ENCODE results near the gene COPG2. TPM values are rescaled to one million over a fixed set of nuclear protein-coding genes. Genes with fewer than 3 reads are reported as not detected.
A peak's percentile ranks its signal among the peaks of the same experiment; 100 is the strongest.

The COPG2 gene, protein sequence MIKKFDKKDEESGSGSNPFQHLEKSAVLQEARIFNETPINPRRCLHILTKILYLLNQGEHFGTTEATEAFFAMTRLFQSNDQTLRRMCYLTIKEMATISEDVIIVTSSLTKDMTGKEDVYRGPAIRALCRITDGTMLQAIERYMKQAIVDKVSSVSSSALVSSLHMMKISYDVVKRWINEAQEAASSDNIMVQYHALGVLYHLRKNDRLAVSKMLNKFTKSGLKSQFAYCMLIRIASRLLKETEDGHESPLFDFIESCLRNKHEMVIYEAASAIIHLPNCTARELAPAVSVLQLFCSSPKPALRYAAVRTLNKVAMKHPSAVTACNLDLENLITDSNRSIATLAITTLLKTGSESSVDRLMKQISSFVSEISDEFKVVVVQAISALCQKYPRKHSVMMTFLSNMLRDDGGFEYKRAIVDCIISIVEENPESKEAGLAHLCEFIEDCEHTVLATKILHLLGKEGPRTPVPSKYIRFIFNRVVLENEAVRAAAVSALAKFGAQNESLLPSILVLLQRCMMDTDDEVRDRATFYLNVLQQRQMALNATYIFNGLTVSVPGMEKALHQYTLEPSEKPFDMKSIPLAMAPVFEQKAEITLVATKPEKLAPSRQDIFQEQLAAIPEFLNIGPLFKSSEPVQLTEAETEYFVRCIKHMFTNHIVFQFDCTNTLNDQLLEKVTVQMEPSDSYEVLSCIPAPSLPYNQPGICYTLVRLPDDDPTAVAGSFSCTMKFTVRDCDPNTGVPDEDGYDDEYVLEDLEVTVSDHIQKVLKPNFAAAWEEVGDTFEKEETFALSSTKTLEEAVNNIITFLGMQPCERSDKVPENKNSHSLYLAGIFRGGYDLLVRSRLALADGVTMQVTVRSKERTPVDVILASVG
- 20.8 TPM for total RNA-seq
- polyA plus RNA-seq, result 14.1 TPM
- long read RNA-seq, donor 1, partial matches to known transcripts, result 0 of 3 reads
- long read RNA-seq, donor 1, other reads (novel, unspliced or antisense), result 0 of 3 reads
- long read RNA-seq, donor 2, result 0 reads
- long read RNA-seq, donor 3, partial matches to known transcripts, result 0 of 2 reads
- long read RNA-seq, donor 3, other reads (novel, unspliced or antisense), result 0 of 2 reads
- long read RNA-seq, donor 4, transcript COPG2-202 (24 exons, 3,134 nt), result major isoform, 5 of 6 reads
- long read RNA-seq, donor 4, partial matches to known transcripts, result 0 of 6 reads
- long read RNA-seq, donor 4, other reads (novel, unspliced or antisense), result 0 of 6 reads
- long read RNA-seq, donor 5, transcript COPG2-202 (24 exons, 3,134 nt), result major isoform, 5 of 9 reads
- long read RNA-seq, donor 5, partial matches to known transcripts, result 0 of 9 reads
- long read RNA-seq, donor 5, other reads (novel, unspliced or antisense), result 0 of 9 reads
- long read RNA-seq, donor 6, transcript COPG2-201 (20 exons, 3,073 nt), result major isoform, 5 of 8 reads
- long read RNA-seq, donor 6, partial matches to known transcripts, result 0 of 8 reads
- long read RNA-seq, donor 6, other reads (novel, unspliced or antisense), result 0 of 8 reads
- long read RNA-seq, donor 7, transcript COPG2-202 (24 exons, 3,134 nt), result major isoform, 7 of 9 reads
- long read RNA-seq, donor 7, partial matches to known transcripts, result 0 of 9 reads
- long read RNA-seq, donor 7, other reads (novel, unspliced or antisense), result 0 of 9 reads
- long read RNA-seq, donor 8, partial matches to known transcripts, result 0 of 2 reads
- long read RNA-seq, donor 8, other reads (novel, unspliced or antisense), result 0 of 2 reads
- long read RNA-seq, donor 9, partial matches to known transcripts, result 0 of 5 reads
- long read RNA-seq, donor 9, other reads (novel, unspliced or antisense), result 0 of 5 reads
- long read RNA-seq, donor 10, partial matches to known transcripts, result 0 of 1 reads
- long read RNA-seq, donor 10, other reads (novel, unspliced or antisense), result 0 of 1 reads

DNA sequence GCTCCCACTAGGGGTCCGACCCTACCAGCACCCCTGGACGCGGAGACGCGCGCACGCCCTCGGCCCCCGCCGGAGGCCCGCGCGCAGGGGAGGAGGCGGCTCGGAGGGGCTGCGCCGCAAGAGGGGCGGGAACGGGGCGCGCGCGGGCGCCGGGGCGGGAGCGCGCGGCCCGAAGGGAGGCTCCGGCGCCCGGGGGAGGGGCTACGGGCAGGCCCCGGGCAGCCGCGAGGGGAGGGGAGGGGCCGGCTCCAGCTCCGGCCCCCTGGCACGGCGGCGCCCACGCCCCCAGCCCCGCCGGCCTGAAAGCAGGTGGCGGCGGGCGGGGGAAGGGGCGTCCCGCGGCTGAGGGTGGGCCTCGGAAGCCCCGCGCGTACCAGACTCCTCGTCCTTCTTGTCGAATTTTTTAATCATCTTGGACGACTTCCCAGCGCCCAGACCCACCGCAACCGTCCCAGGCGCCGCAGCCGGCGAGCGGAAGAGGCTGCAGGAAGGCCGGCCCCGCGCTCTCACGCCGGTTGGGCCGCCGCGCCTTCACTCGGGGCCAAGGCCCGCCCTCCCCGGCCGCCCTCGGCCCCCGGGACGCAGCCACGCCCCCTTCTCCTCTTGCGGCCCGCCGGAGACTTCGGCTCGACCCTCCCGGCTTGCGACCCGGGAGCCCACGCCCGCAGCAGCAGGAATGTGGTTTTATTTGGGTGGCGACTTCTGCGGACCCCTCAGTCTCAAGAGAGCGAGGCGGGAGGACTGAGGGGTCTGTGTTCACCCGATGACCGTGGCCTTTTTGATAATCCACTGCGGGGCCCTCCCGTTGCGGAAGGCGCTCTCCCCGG is at the start of gene COPG2:
Gene COPG2, minus strand, starts transcription at position 491 of the 827 bp plus-strand sequence. Its CDS starts 80 bp downstream, at position 411.
- whole genome bisulfite sequencing, result 1% methylated on average over 102 of the region's 103 CpGs
- peak in 8 of 9 donors; percentile 40 to 89 (median 75) for DNase-seq (ENCODE audit: low read depth in 6 of 9, low spot score in 9 of 9)

DNA sequence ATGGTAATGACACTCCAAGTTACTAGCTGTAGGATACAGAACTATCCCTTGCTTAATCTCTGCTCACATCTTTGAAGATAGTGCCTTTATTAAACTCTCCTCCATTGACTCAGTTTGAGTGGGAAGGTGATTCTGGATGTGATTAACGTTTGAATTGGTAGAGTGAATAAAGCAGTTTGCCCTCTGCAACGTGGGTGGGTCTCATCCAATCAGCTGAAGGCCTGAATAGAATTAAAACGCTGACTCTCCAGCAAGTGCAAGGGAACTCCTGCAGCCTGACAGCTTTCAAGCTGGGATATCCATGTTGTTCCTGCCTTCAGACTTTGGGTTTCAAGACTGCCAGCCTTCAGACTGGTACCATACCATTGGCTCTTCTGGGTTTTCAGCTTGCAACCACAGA is 43.9 kb upstream of the COPG2 start:
- H3K27ac ChIP-seq (ENCODE audit: low read depth in 1 of 2, low read length in 1 of 2), result no peak overlapping the region
- H3K36me3 ChIP-seq (ENCODE audit: control insufficient read depth in 2 of 2, insufficient read depth in 2 of 2, low read length in 1 of 2), result no peaks in the 10 kb centered on the region
- peaks cover 0 to 2% of the 10 kb centered on the region in 2 donors for H3K27me3 ChIP-seq (ENCODE audit: control insufficient read depth in 2 of 2, insufficient read depth in 1 of 2, low read length in 1 of 2)
- H3K9me3 ChIP-seq (ENCODE audit: control insufficient read depth in 2 of 2, insufficient read depth in 1 of 2, low read length in 1 of 2), result no peaks in the 10 kb centered on the region
- no peak overlapping the region for H3K4me3 ChIP-seq (ENCODE audit: low read length in 2 of 2)
- 56% methylated on average over 3 of the region's 3 CpGs for WGBS
- DNase-seq (ENCODE audit: low read depth in 6 of 9, low spot score in 9 of 9), result no peak
- H3K4me1 ChIP-seq (ENCODE audit: control insufficient read depth in 2 of 2, insufficient read depth in 2 of 2, low read length in 2 of 2), result no peaks in the 10 kb centered on the region

More for the DNA sequence above, at the start of gene COPG2:
- H3K4me1 ChIP-seq (ENCODE audit: control insufficient read depth in 2 of 2, insufficient read depth in 2 of 2, low read length in 2 of 2), result peaks cover 8 to 10% of the 10 kb centered on the region in 2 donors
- peak within 1 kb of the TSS; percentile 71 to 74 for H3K4me3 ChIP-seq (ENCODE audit: low read length in 2 of 2)
- peak within 1 kb of the TSS in 1 of 2 donors; percentile 82 for H3K27ac ChIP-seq (ENCODE audit: low read depth in 1 of 2, low read length in 1 of 2)
- H3K36me3 ChIP-seq (ENCODE audit: control insufficient read depth in 2 of 2, insufficient read depth in 2 of 2, low read length in 1 of 2), result no peaks in the 10 kb centered on the region
- no peaks in the 10 kb centered on the region for H3K27me3 ChIP-seq (ENCODE audit: control insufficient read depth in 2 of 2, insufficient read depth in 1 of 2, low read length in 1 of 2)
- no peaks in the 10 kb centered on the region for H3K9me3 ChIP-seq (ENCODE audit: control insufficient read depth in 2 of 2, insufficient read depth in 1 of 2, low read length in 1 of 2)

DNA sequence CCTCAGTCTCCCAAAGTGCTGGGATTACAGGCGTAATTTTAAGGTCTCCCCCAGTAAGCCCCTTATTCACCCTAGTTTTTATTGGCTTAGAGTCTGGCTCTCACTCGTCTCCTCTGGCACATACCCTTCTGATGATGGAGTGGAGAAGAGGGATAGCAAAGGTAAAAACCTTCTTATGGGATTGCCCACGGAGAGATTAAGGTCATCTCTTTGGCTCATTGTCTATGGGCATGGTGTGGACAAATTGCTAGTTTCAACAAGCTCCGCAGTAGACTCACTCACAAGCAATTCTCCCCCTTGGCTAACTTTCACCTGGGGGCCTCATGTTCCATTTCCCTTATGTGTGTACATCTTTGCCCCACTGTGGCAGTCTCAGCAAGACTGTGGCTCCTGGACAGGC is 40.2 kb upstream of the COPG2 start:
- no peaks in the 10 kb centered on the region for H3K9me3 ChIP-seq (ENCODE audit: control insufficient read depth in 2 of 2, insufficient read depth in 1 of 2, low read length in 1 of 2)
- H3K27me3 ChIP-seq (ENCODE audit: control insufficient read depth in 2 of 2, insufficient read depth in 1 of 2, low read length in 1 of 2), result peaks cover 0 to 2% of the 10 kb centered on the region in 2 donors
- DNase-seq (ENCODE audit: low read depth in 6 of 9, low spot score in 9 of 9), result no peak
- H3K27ac ChIP-seq (ENCODE audit: low read depth in 1 of 2, low read length in 1 of 2), result no peak overlapping the region
- WGBS, result 98% methylated on average over 4 of the region's 4 CpGs
- no peaks in the 10 kb centered on the region for H3K4me1 ChIP-seq (ENCODE audit: control insufficient read depth in 2 of 2, insufficient read depth in 2 of 2, low read length in 2 of 2)
- no peaks in the 10 kb centered on the region for H3K36me3 ChIP-seq (ENCODE audit: control insufficient read depth in 2 of 2, insufficient read depth in 2 of 2, low read length in 1 of 2)
- H3K4me3 ChIP-seq (ENCODE audit: low read length in 2 of 2), result no peak overlapping the region

DNA sequence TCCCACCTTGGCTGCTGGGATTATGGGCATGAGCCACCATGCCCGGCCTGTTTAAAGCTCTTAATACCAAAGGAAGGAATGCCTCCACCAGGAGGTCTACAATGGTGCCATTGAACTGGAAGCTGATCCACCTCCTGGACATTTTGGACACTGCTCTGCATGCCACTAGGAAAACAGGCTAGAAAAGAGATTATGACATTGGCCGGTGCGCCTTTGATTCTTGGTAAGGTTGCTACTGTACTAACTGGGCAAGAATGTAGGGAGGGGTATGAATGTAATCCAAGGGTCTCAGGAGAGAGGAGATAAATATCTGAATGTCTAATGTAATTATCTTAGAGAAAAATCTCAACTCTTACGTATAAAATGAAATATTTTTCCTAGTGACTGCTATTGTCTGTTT is 39.5 kb upstream of the COPG2 start:
- H3K4me3 ChIP-seq (ENCODE audit: low read length in 2 of 2), result no peak overlapping the region
- no peak for DNase-seq (ENCODE audit: low read depth in 6 of 9, low spot score in 9 of 9)
- H3K9me3 ChIP-seq (ENCODE audit: control insufficient read depth in 2 of 2, insufficient read depth in 1 of 2, low read length in 1 of 2), result no peaks in the 10 kb centered on the region
- 97% methylated on average over 4 of the region's 4 CpGs for WGBS
- H3K27ac ChIP-seq (ENCODE audit: low read depth in 1 of 2, low read length in 1 of 2), result no peak overlapping the region
- no peaks in the 10 kb centered on the region for H3K4me1 ChIP-seq (ENCODE audit: control insufficient read depth in 2 of 2, insufficient read depth in 2 of 2, low read length in 2 of 2)
- H3K27me3 ChIP-seq (ENCODE audit: control insufficient read depth in 2 of 2, insufficient read depth in 1 of 2, low read length in 1 of 2), result peaks cover 0 to 2% of the 10 kb centered on the region in 2 donors
- H3K36me3 ChIP-seq (ENCODE audit: control insufficient read depth in 2 of 2, insufficient read depth in 2 of 2, low read length in 1 of 2), result no peaks in the 10 kb centered on the region

DNA sequence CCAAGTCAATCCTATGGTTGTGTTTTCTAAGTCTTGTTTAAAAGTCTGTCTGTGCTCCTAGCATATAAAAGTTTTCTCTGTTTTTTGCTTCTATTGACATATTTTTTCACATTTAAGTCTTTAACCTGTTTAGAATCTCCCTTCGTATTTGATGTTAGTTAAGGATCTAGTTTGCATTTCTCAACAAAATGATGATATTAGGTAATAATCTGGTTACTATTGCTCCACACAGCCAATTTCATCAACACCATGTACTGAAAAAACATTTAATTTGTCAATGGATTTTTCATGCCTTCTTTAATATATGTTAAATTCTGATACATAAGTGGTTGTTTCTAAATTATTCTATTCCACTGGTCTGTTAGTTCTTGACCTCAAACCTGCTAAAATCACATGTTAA is 35.3 kb upstream of the COPG2 start:
- DNase-seq (ENCODE audit: low read depth in 6 of 9, low spot score in 9 of 9), result no peak
- H3K9me3 ChIP-seq (ENCODE audit: control insufficient read depth in 2 of 2, insufficient read depth in 1 of 2, low read length in 1 of 2), result no peaks in the 10 kb centered on the region
- H3K36me3 ChIP-seq (ENCODE audit: control insufficient read depth in 2 of 2, insufficient read depth in 2 of 2, low read length in 1 of 2), result no peaks in the 10 kb centered on the region
- no peaks in the 10 kb centered on the region for H3K4me1 ChIP-seq (ENCODE audit: control insufficient read depth in 2 of 2, insufficient read depth in 2 of 2, low read length in 2 of 2)
- no peak overlapping the region for H3K4me3 ChIP-seq (ENCODE audit: low read length in 2 of 2)
- H3K27ac ChIP-seq (ENCODE audit: low read depth in 1 of 2, low read length in 1 of 2), result no peak overlapping the region
- 95% methylated on average over 1 of the region's 1 CpG for WGBS
- H3K27me3 ChIP-seq (ENCODE audit: control insufficient read depth in 2 of 2, insufficient read depth in 1 of 2, low read length in 1 of 2), result no peaks in the 10 kb centered on the region

DNA sequence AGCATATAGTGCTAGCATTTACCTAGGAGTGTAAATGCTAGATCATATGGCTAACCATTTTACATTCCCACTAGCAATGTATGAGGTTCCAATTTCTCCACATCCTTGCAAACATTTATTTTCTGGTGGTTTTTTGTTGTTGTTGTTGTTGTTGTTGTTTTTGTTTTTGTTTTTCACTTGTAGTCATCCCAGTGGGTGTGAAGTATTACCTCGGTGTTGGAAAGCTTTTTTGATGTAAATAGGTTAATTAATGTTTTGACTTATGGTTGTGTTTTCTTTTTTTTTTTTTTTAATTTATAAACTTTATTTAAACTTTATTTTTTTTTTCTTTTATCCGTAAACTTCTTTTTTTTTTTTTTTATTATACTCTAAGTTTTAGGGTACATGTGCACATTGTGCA is 33.1 kb upstream of the COPG2 start:
- no peak for DNase-seq (ENCODE audit: low read depth in 6 of 9, low spot score in 9 of 9)
- Histone ChIP-seq H3K9me3 (ENCODE audit: control insufficient read depth in 2 of 2, insufficient read depth in 1 of 2, low read length in 1 of 2) (no peaks in the 10 kb centered on the region), H3K4me3 (ENCODE audit: low read length in 2 of 2) (no peak overlapping the region), H3K27ac (ENCODE audit: low read depth in 1 of 2, low read length in 1 of 2) (no peak overlapping the region), H3K36me3 (ENCODE audit: control insufficient read depth in 2 of 2, insufficient read depth in 2 of 2, low read length in 1 of 2) (no peaks in the 10 kb centered on the region), H3K27me3 (ENCODE audit: control insufficient read depth in 2 of 2, insufficient read depth in 1 of 2, low read length in 1 of 2) (no peaks in the 10 kb centered on the region), H3K4me1 (ENCODE audit: control insufficient read depth in 2 of 2, insufficient read depth in 2 of 2, low read length in 2 of 2) (no peaks in the 10 kb centered on the region)
- WGBS, result 89% methylated on average over 2 of the region's 2 CpGs

DNA sequence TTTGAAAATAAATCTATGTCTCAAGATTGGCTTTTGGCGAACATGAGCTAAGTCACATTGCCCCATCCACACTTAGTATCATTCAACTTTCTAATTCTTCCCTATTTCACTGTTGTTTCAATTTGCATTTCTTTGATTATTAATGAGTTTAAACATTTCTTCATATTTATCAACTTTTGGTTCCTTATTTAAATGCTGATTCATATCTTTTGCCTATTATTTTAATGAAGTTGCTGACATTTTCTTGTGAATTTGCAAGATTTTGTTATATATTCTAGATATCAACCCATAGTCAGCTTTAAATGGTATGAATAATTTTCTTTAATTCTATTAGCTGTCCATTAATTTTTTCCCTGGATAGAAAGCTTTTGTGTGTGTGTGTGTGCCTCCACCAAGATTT is 32.2 kb upstream of the COPG2 start:
- Histone ChIP-seq H3K4me3 (ENCODE audit: low read length in 2 of 2) (no peak overlapping the region), H3K9me3 (ENCODE audit: control insufficient read depth in 2 of 2, insufficient read depth in 1 of 2, low read length in 1 of 2) (no peaks in the 10 kb centered on the region), H3K36me3 (ENCODE audit: control insufficient read depth in 2 of 2, insufficient read depth in 2 of 2, low read length in 1 of 2) (no peaks in the 10 kb centered on the region), H3K4me1 (ENCODE audit: control insufficient read depth in 2 of 2, insufficient read depth in 2 of 2, low read length in 2 of 2) (no peaks in the 10 kb centered on the region), H3K27me3 (ENCODE audit: control insufficient read depth in 2 of 2, insufficient read depth in 1 of 2, low read length in 1 of 2) (no peaks in the 10 kb centered on the region), H3K27ac (ENCODE audit: low read depth in 1 of 2, low read length in 1 of 2) (no peak overlapping the region)
- no peak for DNase-seq (ENCODE audit: low read depth in 6 of 9, low spot score in 9 of 9)
- 96% methylated on average over 1 of the region's 1 CpG for WGBS
